ENCODE results near the gene PTPRT.

PTPRT gene

DNA sequence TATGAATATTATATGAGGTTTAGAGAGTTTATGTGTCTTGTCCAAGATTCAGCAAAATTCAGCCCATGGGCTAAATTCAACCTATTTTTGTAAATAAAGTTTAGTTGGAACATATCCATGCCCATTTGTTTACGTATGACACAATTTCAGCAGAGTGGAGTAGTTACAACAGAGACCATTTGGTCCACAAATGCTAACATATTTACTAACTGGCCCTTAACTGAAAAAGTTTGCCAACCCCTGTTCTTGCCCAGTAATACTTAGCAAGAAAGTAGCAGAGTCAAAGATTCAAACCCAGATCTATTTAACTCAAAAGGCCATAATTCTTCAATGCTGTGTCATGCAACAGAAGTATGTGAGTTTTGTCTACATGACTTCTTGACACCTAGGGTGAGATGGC lies 561.0 kb downstream of the PTPRT start:
- Histone ChIP-seq H3K36me3 (ENCODE audit: insufficient read depth, low read length) (no peaks in the 10 kb centered on the region), H3K4me3 (no peak overlapping the region), H3K27ac (no peak overlapping the region), H3K9me3 (ENCODE audit: low read depth, low read length) (no peaks in the 10 kb centered on the region), H3K9ac (ENCODE audit: insufficient read length) (no peak overlapping the region)
- DNase-seq (ENCODE audit: low read depth, low spot score): no peak
- no peak for TF ChIP-seq POLR2AphosphoS5 (IDR thresholded peaks at IDR 0.05; ENCODE audit: borderline replicate concordance, low read depth, low read length)
- no peak for TF ChIP-seq EZH2 (IDR thresholded peaks at IDR 0.05)
- no peak for TF ChIP-seq FOXP2 (optimal IDR thresholded peaks at IDR 0.05; ENCODE audit: control extremely low read depth, extremely low read length, insufficient read depth)

DNA sequence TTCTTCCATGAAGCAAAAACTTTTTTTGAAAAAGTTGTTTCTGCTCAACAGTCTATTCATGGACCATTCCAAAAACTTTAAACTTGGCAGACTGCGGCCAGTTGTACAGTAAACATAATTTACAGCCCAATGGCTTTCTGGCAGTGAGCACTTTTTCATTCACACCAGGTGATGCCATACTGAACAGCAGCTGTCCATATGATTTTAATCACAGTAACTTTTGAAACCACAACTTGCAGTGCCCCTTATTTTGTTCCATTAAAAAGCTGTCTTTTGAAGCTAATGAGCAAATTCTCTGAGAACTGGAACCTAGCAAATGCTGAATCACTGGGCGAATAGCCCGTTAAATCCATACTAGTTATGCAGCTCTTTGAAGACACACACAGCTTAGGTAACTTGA lies 576.6 kb downstream of the PTPRT start:
- Histone ChIP-seq H3K9ac (ENCODE audit: insufficient read length) (no peak overlapping the region), H3K36me3 (ENCODE audit: insufficient read depth, low read length) (no peaks in the 10 kb centered on the region), H3K9me3 (ENCODE audit: low read depth, low read length) (no peaks in the 10 kb centered on the region), H3K27ac (no peak overlapping the region), H3K4me3 (no peak overlapping the region)
- DNase-seq (ENCODE audit: low read depth, low spot score): no peak
- TF ChIP-seq FOXP2 (optimal IDR thresholded peaks at IDR 0.05; ENCODE audit: control extremely low read depth, extremely low read length, insufficient read depth): no peak
- no peak for TF ChIP-seq EZH2 (IDR thresholded peaks at IDR 0.05)
- TF ChIP-seq POLR2AphosphoS5 (IDR thresholded peaks at IDR 0.05; ENCODE audit: borderline replicate concordance, low read depth, low read length): no peak

DNA sequence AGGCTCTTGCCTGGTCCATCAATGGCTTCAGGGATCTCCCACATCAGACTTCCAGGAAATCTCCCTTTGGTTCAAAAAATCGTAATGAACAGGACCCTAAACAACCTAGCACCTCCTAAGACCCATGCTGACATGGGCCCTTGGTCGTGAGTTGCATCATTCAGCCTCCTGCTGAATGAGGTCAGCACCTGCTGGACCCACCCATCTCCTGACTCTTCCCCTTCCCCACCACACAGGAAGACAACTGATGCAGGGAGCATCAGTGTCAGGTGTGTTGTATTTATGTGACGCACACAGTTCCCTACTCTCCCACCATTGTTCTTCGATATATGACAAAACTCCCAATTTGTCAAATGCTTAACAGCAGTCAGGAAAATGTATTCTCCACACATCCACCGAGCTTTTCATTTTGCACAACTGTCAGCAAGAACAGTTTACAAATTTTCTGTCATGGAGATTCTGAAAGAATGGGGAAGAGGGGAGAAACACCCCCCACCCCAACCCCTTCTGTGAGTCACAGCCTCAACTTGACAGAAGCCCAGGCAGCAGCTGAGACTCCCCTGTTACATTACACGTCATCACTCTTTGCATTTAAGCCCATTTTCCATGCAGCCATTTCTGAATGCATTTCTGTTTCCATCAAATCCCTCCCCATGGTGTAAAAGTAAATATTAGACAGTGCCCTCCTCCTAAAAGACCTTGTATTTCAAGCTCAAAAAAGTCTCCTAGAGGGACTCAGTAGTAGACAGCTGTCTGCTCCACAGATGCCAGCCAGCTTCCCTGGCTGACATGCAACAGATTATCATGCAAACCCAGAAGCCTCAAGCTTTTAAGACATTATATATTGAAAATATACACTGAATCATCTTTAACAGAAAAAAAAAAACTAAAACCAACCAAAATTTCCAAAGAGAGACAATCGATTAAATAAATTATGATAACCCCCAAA lies 577.5 kb downstream of the PTPRT start:
- Histone ChIP-seq H3K36me3 (ENCODE audit: insufficient read depth, low read length) (no peaks in the 10 kb centered on the region), H3K4me3 (no peak overlapping the region), H3K9ac (ENCODE audit: insufficient read length) (no peak overlapping the region), H3K9me3 (ENCODE audit: low read depth, low read length) (no peaks in the 10 kb centered on the region), H3K27ac (no peak overlapping the region)
- no peak for TF ChIP-seq EZH2 (IDR thresholded peaks at IDR 0.05)
- TF ChIP-seq FOXP2 (optimal IDR thresholded peaks at IDR 0.05; ENCODE audit: control extremely low read depth, extremely low read length, insufficient read depth): no peak
- TF ChIP-seq POLR2AphosphoS5 (IDR thresholded peaks at IDR 0.05; ENCODE audit: borderline replicate concordance, low read depth, low read length): no peak
- DNase-seq (ENCODE audit: low read depth, low spot score): no peak

DNA sequence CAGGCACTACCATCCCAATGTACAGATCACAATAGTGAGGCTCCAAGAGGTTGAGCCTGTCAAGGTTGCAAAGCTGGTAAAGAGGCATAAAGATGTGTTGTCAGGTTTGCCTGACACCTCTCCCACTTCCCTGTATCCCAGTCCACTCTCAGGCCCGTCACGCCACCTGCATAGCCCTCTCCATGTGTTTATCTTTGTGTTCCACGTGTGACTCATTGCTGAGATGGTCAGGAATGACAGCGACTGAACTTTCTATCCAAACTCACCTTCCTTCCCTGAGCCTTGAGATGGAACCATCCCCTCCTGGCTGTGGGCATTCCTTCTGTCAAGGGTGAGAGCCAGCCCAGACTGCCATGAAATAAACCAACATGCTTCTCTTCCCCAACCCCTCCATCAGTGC lies 578.3 kb downstream of the PTPRT start:
- no peaks in the 10 kb centered on the region for H3K36me3 ChIP-seq (ENCODE audit: insufficient read depth, low read length)
- H3K4me3 ChIP-seq: no peak overlapping the region
- TF ChIP-seq FOXP2 (optimal IDR thresholded peaks at IDR 0.05; ENCODE audit: control extremely low read depth, extremely low read length, insufficient read depth) (no peak), EZH2 (IDR thresholded peaks at IDR 0.05) (no peak), POLR2AphosphoS5 (IDR thresholded peaks at IDR 0.05; ENCODE audit: borderline replicate concordance, low read depth, low read length) (no peak)
- H3K9me3 ChIP-seq (ENCODE audit: low read depth, low read length): no peaks in the 10 kb centered on the region
- H3K9ac ChIP-seq (ENCODE audit: insufficient read length): no peak overlapping the region
- DNase-seq (ENCODE audit: low read depth, low spot score): no peak
- no peak overlapping the region for H3K27ac ChIP-seq

DNA sequence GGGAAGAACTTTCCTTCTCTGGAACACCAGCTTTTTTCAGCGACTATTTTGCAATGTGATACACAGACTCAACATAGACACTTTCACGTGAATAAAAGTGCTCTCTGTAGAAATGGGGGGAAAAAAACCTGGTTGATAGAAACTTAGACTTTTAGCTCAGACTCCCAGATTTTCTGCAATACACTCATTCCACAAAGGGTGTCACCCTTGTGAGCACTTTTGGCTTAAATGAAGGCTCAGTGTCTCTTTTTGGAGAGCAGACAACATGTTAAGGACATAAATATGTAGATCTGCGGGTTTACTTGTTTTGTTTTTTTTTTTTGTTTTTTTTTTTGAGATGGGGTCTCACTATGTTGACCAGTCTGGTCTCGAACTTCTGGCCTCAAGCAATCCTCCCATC lies 579.6 kb downstream of the PTPRT start:
- Histone ChIP-seq H3K9ac (ENCODE audit: insufficient read length) (no peak overlapping the region), H3K9me3 (ENCODE audit: low read depth, low read length) (no peaks in the 10 kb centered on the region), H3K36me3 (ENCODE audit: insufficient read depth, low read length) (no peaks in the 10 kb centered on the region), H3K4me3 (no peak overlapping the region), H3K27ac (no peak overlapping the region)
- TF ChIP-seq POLR2AphosphoS5 (IDR thresholded peaks at IDR 0.05; ENCODE audit: borderline replicate concordance, low read depth, low read length) (no peak), EZH2 (IDR thresholded peaks at IDR 0.05) (no peak), FOXP2 (optimal IDR thresholded peaks at IDR 0.05; ENCODE audit: control extremely low read depth, extremely low read length, insufficient read depth) (no peak)
- DNase-seq (ENCODE audit: low read depth, low spot score): no peak

DNA sequence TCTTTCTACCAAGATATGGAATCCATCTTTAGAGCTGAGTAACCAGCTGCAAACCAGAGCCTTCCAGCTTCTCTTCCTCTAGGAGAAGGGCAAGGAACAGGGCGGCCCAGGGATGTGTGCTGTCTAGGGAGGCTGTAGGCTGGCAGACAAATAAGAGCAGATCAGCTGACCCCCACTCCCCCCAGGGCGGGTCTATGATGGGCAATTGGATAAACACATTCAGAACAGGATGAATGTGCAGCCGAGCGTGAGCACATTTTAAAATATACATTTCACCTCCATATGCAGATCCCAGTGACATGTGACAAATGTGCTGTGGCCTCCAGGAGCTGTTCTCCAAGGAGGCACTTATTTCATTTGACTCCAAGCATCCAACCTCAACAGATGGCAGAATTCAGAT lies 580.1 kb downstream of the PTPRT start:
- TF ChIP-seq POLR2AphosphoS5 (IDR thresholded peaks at IDR 0.05; ENCODE audit: borderline replicate concordance, low read depth, low read length) (no peak), FOXP2 (optimal IDR thresholded peaks at IDR 0.05; ENCODE audit: control extremely low read depth, extremely low read length, insufficient read depth) (no peak), EZH2 (IDR thresholded peaks at IDR 0.05) (no peak)
- H3K27ac ChIP-seq: no peak overlapping the region
- no peak overlapping the region for H3K4me3 ChIP-seq
- H3K9me3 ChIP-seq (ENCODE audit: low read depth, low read length): no peaks in the 10 kb centered on the region
- DNase-seq (ENCODE audit: low read depth, low spot score): no peak
- H3K36me3 ChIP-seq (ENCODE audit: insufficient read depth, low read length): no peaks in the 10 kb centered on the region
- no peak overlapping the region for H3K9ac ChIP-seq (ENCODE audit: insufficient read length)

DNA sequence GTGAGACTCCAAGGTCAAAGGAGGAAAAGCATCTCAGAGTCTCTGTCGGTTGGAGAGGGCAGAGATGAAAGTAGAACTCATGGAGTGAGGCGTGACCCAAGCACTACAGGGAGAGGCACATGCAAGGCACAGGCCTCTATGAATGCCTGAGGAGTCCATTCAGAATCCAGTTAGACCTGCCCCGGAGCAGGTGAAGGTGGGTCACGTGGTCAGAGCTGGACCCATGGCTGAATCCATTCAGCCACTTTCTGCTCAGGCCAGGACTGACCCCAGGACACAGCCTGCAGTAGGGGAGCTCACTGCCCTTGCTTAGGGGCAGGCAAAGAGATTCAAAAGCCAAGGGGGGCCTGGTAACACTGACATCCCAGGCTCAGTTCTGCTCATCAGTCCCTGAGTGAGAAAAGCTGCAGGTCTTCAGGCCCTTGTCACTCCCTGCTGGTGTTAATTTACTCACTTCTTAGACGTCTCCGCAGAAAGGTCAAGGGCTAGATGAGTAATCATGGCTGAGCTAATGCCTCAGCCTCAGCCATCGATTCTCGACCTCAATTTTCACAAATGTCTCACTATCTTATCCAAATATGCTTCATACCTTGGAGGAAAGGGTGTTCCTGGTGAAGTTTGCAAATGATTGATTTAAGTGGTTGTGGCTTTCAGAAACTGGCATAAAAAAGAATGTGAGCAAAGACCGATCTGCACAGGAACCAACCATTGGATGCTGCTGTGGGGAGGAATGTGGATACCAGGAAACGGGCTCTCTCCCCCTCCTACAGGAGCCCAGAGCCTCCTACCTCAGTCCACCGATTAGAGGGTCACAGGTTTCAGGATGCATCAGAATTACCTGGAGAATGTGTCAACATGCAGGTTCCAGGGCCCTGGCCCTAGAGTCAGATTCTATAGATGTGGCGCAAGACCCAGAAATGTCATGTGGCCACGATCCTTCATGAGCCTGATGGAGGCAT lies 584.4 kb downstream of the PTPRT start:
- H3K9ac ChIP-seq (ENCODE audit: insufficient read length): no peak overlapping the region
- no peaks in the 10 kb centered on the region for H3K36me3 ChIP-seq (ENCODE audit: insufficient read depth, low read length)
- no peak overlapping the region for H3K27ac ChIP-seq
- H3K4me3 ChIP-seq: no peak overlapping the region
- DNase-seq (ENCODE audit: low read depth, low spot score): no peak
- no peaks in the 10 kb centered on the region for H3K9me3 ChIP-seq (ENCODE audit: low read depth, low read length)
- no peak for TF ChIP-seq FOXP2 (optimal IDR thresholded peaks at IDR 0.05; ENCODE audit: control extremely low read depth, extremely low read length, insufficient read depth)

DNA sequence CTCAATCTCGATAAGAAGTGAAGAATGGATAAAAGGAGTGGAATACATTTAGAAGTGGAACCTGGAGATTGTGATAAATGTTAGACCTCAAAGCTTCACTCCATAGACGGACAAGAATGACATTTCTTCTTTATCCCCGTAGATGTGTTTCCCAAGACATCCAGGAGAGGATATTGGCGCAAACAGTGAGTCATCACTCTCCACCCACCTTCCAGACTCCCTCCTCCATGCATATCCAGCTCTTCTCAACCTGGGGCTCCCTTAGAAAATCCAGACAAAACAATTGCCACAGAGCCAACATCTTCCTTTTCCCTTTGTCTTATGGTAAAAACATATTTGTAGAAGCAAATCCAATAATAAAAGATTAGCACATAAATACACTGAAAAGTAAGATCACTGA lies 586.1 kb downstream of the PTPRT start:
- H3K9me3 ChIP-seq (ENCODE audit: low read depth, low read length): no peaks in the 10 kb centered on the region
- DNase-seq (ENCODE audit: low read depth, low spot score): no peak
- no peak overlapping the region for H3K4me3 ChIP-seq
- no peak overlapping the region for H3K27ac ChIP-seq
- no peaks in the 10 kb centered on the region for H3K36me3 ChIP-seq (ENCODE audit: insufficient read depth, low read length)
- TF ChIP-seq FOXP2 (optimal IDR thresholded peaks at IDR 0.05; ENCODE audit: control extremely low read depth, extremely low read length, insufficient read depth) (no peak), POLR2AphosphoS5 (IDR thresholded peaks at IDR 0.05; ENCODE audit: borderline replicate concordance, low read depth, low read length) (no peak), EZH2 (IDR thresholded peaks at IDR 0.05) (no peak)
- no peak overlapping the region for H3K9ac ChIP-seq (ENCODE audit: insufficient read length)
